GM04504 (cell line): ENCODE measurements around the gene MRPL10.
"Not testable (repeated sequence)": the region's sequence is repeated elsewhere in the genome, so short reads cannot be mapped to it uniquely, and the experiment has no call there.

ENCODE experiments used
- DNase-seq: peaks from one replicate; pipeline ENCODE4 v3.0.0-alpha.2; 2012; ENCODE audit warnings: low read depth

The MRPL10 gene

DNA sequence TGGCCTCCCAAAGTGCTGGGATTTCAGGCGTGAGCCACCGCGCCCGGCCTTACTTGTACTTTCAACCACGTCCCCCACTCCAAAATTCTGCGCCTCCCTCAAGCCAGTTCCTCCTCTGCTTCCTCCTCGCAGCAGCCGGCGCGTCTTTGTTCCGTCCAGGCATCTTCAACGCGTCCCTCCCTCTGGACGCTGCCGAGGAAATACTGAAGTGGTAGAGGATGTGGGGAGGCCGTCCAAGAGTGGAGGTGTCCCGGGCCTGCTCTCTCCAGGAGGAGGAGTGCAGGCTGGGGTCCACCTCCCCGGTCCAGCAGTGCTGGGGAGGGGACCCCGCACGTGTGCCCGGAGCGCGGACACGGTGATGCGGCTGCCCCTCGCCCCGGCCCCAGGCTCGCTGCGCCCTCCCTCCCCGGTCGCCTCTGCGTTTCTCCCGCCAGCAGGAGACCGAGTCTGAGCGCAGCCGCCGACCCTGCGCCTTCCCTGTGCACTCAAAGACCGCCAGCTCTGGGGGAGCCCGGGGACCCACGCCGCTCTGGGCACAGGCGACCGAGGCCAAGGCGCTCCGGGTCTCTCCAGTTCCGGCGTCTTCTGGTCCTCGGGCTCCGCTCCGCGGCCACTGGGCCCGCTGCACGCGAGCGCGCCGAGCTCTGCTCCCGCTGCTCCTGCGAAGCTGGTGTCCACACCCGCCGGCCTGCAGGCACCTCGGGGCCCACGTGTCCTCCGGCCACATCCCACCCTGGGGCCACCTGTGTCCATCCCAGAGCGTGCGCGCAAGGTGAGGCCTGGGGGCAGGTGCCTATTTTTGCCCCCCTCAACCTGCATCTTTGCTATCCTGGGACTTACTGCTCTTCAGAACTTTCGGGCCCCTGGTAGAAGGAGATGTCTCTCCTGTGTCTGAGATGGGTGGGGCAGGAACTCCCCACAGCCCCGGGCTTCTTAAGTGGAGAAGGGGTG, 41.5 kb downstream of the MRPL10 start:
- DNase-seq, result no peak

DNA sequence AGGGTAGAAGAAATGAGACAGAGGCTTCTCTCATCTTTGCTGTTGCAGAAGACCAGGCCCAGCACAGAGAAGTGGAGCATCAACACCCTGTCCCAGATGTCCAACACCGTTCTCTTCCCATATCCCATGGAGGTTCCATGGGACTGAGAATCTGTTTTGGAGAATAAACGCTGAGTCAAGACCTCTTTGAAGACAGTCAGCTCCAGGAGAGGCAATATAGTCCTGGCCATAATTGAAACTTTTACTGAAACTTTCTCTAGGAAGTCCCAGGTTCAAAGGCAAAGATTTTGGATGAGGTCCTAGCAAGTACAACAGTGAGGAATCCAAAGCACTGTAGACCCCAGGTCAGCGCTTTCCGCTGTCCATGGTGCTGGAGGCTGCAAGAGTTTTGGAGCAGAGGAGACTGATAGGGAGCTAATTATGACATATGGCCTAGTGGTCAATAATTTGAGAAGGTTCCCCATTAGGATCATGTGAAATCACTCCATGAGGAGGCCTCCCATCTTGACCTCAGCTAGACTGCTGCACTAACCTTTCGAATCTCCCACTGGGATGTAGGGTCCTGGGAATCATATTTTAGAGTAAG, 45.7 kb downstream of the MRPL10 start:
- no peak for DNase-seq

DNA sequence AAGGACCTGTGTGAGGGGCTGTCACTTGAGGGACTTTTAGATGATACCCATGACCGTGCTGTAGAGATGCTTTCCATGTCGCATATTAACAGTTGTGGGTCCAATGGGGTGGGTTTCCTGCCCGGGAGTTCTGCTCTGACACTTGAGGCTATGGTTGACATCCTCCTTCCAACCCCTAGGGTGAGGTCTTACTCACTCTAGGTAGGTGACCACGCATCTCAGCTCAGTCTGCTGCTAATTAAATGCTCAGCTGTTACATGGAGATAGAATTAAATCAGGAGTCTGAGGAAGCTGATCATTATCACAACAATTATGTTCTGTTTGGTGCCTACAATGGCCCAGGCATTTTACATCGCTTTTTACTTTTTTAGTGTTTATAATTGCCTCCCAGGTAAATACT, 49.9 kb downstream of the MRPL10 start:
- no peak for DNase-seq

DNA sequence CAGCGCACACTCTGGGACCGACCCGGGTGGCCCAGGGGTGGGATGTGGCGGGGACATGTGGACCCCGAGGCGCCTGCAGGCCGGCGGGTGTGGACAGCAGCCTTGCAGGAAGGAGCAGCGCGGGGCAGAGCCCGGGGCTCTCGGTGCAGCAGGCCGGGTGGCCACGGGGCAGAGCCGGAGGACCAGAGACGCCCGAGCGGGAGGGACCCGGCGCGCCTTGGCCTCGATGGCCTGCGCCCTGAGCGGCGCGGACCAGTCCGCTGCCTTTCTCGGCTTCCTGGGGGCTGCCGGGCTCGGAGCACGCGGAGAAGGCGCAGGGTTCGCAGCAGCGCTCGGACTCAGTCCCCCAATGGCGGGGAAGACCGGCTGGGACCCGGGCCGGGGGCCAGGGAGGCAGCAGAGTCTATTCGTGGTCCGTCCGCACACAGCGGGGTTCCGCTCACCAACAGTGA, 53.1 kb downstream of the MRPL10 start:
- DNase-seq, result no peak

DNA sequence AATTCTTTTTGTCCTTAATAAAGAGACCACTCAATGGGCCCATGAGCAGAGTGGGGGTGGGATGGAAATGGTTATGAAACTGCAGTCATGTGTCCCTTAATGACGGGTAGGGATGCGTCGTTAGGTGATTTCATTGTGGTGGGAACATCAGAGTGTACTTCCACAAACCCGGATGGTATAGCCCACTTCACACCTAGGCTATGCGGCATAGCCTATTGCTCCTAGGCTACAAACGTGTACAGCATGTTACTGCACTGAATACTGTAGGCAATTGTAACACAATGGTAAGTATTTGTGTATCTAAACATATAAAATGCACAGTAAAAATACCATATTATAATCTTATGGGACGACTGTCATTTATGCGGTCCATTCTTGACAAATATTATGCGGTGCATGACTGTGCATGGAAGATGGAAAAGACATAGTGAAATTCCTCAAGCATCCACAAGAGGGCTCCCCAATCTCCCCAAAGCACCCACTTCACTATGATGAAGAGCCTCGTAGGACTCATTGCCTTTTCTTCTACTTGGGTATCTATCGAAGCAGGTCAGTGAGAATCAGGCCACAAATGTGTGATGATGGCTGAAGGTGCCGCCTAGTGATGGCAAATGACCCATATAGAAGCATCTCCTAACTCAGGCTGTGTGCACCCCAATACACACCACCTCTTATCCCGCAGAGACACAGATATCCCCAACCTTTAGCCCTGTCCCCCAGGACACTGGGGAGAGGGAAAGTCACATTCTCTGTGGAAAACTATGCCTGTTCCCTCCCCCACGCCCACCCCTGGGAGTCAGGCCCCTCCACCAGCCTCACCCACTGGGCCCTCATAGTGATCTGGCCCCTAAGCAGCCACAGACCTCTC, 54.8 kb downstream of the MRPL10 start:
- DNase-seq, result peak; percentile 21

DNA sequence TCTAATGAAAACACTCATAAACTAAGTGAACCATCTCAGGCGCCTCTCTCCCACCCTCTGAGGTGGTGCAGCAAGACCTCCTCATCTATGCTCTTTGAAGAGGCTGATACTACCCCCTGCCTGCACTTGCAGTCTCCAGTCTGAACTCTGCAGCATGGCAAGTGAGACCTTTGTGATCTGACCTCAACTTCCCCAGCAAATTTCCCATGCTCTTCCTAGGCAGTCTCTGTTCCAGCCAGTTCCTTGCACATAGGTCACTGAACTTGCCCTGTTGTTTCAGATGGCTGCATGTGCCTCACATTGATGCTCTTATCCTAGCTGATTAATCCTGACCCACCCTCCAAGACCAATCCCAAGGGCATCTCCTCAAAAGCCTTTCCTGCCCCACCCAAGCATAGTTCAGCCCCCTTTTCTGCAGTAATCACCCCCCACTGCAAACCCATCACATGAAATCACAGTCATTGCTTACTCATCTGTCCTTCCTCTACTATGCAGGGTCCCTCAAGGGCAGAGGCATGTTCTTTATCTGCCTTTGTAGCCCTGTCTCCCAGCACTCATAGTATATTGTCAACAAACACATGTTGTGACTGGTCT, 56.3 kb downstream of the MRPL10 start:
- no peak for DNase-seq

DNA sequence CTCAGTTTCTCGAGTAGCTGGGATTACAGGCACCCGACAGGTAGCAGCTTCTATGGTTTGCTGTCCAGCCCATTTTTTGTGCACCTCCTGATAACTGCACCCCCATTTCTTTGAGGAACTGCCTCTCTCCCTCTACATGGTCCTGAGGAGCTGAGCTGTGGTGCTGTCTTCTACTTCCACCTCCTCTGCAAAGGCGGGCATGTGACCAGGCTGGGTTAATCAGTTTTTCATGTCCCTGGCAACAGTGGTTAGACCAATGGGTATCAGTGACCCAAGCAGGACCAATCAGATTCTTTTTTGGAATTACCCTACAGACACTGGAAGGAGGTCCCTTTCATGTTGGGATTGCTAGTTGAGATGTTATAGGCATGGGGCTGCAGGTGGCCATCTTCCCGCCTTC, 57.0 kb downstream of the MRPL10 start:
- DNase-seq, result no peak

DNA sequence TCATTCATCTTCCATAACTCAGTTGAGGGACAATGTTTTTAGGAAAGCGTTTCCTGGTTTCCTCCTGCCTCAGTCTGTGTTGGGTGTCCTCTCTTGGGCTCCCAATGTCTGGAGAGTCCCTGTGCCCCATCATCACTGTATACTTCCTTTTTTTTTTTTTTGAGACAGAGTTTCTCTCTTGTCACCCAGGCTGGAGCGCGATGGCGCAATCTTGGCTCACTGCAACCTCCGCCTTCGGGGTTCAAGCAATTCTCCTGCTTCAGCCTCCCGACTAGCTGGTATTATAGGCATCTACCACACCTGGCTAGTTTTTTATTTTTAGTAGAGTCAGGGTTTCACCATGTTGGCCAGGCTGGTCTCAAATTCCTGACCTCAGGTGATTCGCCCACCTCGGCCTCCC, 57.7 kb downstream of the MRPL10 start:
- DNase-seq, result not testable (repeated sequence)
